Lower leg skin (tissue), 3 donors: Measurements from ENCODE around the gene CNOT1.

ENCODE experiments used
- POLR2A ChIP-seq, 2 donors: fragments of 450-650 bp; IDR thresholded peaks; one replicate each; pipeline ENCODE4 v1.6.1; 2016 to 2017; ENCODE audit warnings: antibody characterized with exemption in 2 of 2, mild to moderate bottlenecking in 1 of 2, moderate library complexity in 1 of 2
- TF ChIP-seq, protein P1 (sequence below), 3 donors: fragments of 450-650 bp; IDR thresholded peaks; one replicate each; pipeline ENCODE4 v1.5.1; 2016; ENCODE audit warnings: antibody characterized with exemption in 3 of 3, mild to moderate bottlenecking in 3 of 3, moderate library complexity in 2 of 3

DNA sequence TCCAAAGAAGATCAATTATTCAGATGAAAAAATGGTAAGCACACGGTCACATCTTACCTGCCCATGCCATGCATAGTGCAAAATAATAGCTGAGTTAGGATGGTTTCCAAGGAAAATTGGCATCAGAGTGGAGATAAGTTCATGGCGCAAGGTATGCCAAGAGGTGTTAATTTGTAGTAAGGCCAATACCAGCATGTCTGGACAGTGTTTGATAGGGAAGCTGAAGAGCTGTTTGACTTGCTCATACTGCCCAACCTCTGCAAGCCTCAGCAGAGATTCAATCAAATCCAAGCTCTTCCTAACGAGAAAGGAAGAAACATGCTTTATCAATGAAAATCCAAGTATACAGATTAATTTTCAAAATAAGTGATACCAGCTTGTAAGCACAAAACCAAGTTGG lies 51.0 kb downstream of the CNOT1 start:
- TF ChIP-seq, protein P1, sequence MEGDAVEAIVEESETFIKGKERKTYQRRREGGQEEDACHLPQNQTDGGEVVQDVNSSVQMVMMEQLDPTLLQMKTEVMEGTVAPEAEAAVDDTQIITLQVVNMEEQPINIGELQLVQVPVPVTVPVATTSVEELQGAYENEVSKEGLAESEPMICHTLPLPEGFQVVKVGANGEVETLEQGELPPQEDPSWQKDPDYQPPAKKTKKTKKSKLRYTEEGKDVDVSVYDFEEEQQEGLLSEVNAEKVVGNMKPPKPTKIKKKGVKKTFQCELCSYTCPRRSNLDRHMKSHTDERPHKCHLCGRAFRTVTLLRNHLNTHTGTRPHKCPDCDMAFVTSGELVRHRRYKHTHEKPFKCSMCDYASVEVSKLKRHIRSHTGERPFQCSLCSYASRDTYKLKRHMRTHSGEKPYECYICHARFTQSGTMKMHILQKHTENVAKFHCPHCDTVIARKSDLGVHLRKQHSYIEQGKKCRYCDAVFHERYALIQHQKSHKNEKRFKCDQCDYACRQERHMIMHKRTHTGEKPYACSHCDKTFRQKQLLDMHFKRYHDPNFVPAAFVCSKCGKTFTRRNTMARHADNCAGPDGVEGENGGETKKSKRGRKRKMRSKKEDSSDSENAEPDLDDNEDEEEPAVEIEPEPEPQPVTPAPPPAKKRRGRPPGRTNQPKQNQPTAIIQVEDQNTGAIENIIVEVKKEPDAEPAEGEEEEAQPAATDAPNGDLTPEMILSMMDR (IDR thresholded peaks at IDR 0.05), result no peak
- no peak for TF ChIP-seq POLR2A (IDR thresholded peaks at IDR 0.05)
